Activated T-helper 2 cell treated with anti-CD3 and anti-CD28 coated beads, Interferon-gamma antibody, Interleukin-2, Interleukin-4, amounts not matched to agents 10 μg/mL and 5 μg/mL and 100 μg/mL, durations not matched to agents 14 hours and 24 hours and 36 hours (primary cell): ENCODE measurements around the gene AR. TPM values are rescaled to one million over a fixed set of nuclear protein-coding genes. Genes with fewer than 3 reads are reported as not detected.

Experiments
- DNase-seq: peaks from one replicate; pipeline ENCODE4 v3.0.0; 2021; ENCODE audit warnings: low spot score
- H3K27ac Mint-ChIP-seq: one replicate; pipeline ENCODE4 v1.8.0; 2021; ENCODE audit warnings: mixed read lengths
- H3K27me3 Mint-ChIP-seq: one replicate; pipeline ENCODE4 v1.8.0; 2021; ENCODE audit warnings: low read depth, mixed read lengths
- H3K36me3 Mint-ChIP-seq: one replicate; pipeline ENCODE4 v1.8.0; 2021; ENCODE audit warnings: low read depth, mixed read lengths
- H3K4me1 Mint-ChIP-seq: one replicate; pipeline ENCODE4 v1.8.0; 2021; ENCODE audit warnings: low read depth, mixed read lengths
- H3K4me3 Mint-ChIP-seq: one replicate; pipeline ENCODE4 v1.8.0; 2021; ENCODE audit warnings: low read depth, mild to moderate bottlenecking, moderate library complexity, mixed read lengths
- H3K9me3 Mint-ChIP-seq: one replicate; pipeline ENCODE4 v1.8.0; 2021; ENCODE audit warnings: mixed read lengths
- intact Hi-C: fragments of 100-400 bp; cut with micrococcal nuclease; formaldehyde crosslinking; loops from one replicate; pipeline ENCODE4 v1.15.1; 2023
- total RNA-seq: library from RNA; stranded (reverse); gene quantifications from 2 replicates; pipeline ENCODE4 v1.2.3, GENCODE V29; 2022

Gene AR
- total RNA-seq, 1 donor from 2014 or later = 0.25 TPM

DNA sequence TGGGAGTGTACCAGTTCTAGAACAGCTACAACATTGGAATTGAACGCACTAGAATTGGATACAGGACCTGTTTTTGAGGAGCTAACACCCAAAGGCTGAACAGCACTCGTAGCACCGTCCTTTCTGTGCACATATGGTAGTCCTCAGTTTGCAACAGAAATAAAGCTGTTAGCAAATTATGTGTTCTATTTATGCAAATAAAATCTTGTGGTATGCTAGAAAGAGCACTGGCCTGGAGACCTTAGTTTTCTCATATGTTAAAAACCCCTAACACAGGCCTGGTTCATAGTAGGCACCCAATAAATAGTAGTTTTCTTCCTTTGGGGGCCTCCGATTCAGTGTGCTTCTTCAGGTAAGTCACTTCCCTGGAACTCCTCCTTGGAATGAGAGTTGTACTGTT lies 140.3 kb downstream of the AR start:
- intact Hi-C loops = no loop called here
- no peak overlapping the region for H3K4me3 Mint-ChIP-seq

DNA sequence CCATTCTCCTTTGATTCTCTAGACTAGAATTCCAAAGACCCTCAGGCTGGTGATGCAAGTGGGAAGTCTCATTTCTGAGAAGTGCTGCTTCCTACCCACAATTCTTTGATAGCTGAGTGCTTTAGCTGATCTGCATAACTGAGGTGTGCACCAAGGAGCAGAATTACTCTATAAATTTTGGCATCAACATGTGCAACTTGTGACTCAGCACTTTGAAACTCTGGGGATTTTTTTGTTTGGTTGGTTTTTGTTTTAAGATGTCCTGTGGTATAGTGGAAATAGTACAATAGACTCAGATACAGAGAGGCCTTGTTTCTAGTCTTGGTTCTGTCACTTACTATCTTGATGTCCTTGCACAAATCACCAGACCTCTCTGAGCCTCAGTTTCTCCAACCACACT lies 148.4 kb downstream of the AR start:
- no peaks in the 10 kb centered on the region for H3K9me3 Mint-ChIP-seq

More for the DNA sequence above, 140.3 kb downstream of the AR start:
- Mint-ChIP-seq H3K9me3 (peaks cover 4% of the 10 kb centered on the region), H3K27me3 (no peaks in the 10 kb centered on the region), H3K36me3 (no peaks in the 10 kb centered on the region), H3K27ac (no peak overlapping the region), H3K4me1 (no peaks in the 10 kb centered on the region)
- no peak for DNase-seq

DNA sequence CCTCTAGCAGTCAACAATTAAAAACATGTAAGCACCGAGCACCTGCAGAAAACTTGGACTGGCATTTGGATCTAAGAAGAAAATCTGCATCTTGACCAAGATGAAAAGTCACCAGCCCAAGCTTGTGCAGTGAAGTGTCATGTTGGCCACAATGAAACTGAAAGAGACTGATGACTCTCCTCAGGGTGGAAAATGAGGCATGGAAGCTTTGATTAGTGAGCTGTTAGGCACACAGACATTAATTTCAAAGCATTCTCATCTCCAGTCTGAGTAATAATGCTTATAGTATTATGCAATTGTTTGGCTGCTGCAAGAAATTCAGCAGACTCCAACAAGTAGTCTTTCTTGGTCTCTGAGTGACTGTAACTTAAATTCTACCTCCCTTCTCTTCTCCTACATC lies 150.1 kb downstream of the AR start:
- no peak overlapping the region for H3K27ac Mint-ChIP-seq
- H3K36me3 Mint-ChIP-seq = no peaks in the 10 kb centered on the region
- no peaks in the 10 kb centered on the region for H3K9me3 Mint-ChIP-seq
- H3K27me3 Mint-ChIP-seq = no peaks in the 10 kb centered on the region
- intact Hi-C loops = no loop called here
- no peaks in the 10 kb centered on the region for H3K4me1 Mint-ChIP-seq
- DNase-seq = no peak
- no peak overlapping the region for H3K4me3 Mint-ChIP-seq

More for the DNA sequence above, 148.4 kb downstream of the AR start:
- Mint-ChIP-seq H3K27ac (no peak overlapping the region), H3K4me3 (no peak overlapping the region), H3K27me3 (no peaks in the 10 kb centered on the region), H3K4me1 (no peaks in the 10 kb centered on the region), H3K36me3 (no peaks in the 10 kb centered on the region)
- intact Hi-C loops = no loop called here
- DNase-seq = no peak

DNA sequence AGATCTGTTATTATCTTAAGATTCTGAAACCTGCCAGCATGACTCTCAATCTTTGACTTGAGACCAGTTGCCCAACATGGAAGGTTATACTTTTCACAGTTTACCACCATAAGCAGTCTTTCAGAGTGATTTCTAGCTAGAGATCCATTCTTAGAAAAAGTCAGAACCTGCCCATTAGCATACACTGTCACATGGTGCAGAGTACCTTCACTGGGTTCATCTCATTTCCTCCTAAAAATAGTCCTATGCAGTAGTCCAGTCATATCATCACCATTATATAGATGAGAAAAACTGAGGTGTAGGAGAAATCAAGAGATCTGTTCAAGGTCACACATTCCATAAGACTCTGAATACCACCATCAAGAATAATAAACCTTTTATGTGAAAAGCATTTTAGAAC lies 153.6 kb downstream of the AR start:
- no peak overlapping the region for H3K27ac Mint-ChIP-seq
- no peaks in the 10 kb centered on the region for H3K4me1 Mint-ChIP-seq
- intact Hi-C loops = no loop called here
- no peaks in the 10 kb centered on the region for H3K27me3 Mint-ChIP-seq
- H3K36me3 Mint-ChIP-seq = no peaks in the 10 kb centered on the region
- no peak for DNase-seq
- no peaks in the 10 kb centered on the region for H3K9me3 Mint-ChIP-seq
- no peak overlapping the region for H3K4me3 Mint-ChIP-seq

DNA sequence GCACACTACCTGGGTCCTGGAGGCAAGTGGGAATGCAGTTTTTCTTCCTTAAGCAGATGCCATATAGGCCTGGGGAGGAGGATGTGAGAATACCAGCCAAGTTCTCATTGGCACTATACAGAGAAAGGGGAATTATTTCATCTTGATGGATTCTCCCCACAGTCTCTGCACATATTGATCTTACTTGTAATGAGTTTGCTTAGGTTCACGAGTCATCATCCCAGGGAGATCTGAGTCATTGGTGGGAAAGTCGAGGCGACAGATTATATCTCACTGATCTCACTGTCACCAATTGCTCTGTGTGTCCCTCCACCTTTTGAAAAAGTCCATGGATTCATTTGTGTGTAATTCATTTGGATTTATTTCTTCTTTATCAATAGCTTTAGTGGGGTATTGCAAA lies 156.8 kb downstream of the AR start:
- H3K27me3 Mint-ChIP-seq = no peaks in the 10 kb centered on the region
- no peak overlapping the region for H3K4me3 Mint-ChIP-seq
- intact Hi-C loops = no loop called here
- DNase-seq = no peak
- H3K4me1 Mint-ChIP-seq = no peaks in the 10 kb centered on the region
- no peaks in the 10 kb centered on the region for H3K9me3 Mint-ChIP-seq
- no peak overlapping the region for H3K27ac Mint-ChIP-seq
- no peaks in the 10 kb centered on the region for H3K36me3 Mint-ChIP-seq

DNA sequence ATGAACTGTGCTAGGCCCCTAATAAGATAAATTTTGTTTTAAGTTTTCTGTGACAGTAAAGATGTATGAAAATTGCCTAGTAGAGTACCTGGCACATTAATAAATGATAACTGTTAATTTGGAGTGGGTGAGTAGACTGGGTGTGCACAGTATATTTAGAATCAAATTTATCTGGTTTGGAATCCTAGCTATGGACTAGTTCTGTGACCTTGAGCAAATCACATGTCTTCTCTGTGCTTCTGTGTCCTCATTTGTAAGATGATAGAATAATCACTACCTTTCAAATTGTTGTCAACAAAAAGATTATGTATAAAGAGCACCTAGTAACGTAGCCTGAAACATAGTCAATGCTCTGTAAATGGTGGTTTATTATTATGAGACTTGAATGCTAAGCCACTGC lies 170.2 kb downstream of the AR start:
- no peaks in the 10 kb centered on the region for H3K36me3 Mint-ChIP-seq
- no peak overlapping the region for H3K27ac Mint-ChIP-seq
- no peaks in the 10 kb centered on the region for H3K4me1 Mint-ChIP-seq
- no peak overlapping the region for H3K4me3 Mint-ChIP-seq
- no peaks in the 10 kb centered on the region for H3K9me3 Mint-ChIP-seq
- intact Hi-C loops = no loop called here
- DNase-seq = no peak
- H3K27me3 Mint-ChIP-seq = no peaks in the 10 kb centered on the region

DNA sequence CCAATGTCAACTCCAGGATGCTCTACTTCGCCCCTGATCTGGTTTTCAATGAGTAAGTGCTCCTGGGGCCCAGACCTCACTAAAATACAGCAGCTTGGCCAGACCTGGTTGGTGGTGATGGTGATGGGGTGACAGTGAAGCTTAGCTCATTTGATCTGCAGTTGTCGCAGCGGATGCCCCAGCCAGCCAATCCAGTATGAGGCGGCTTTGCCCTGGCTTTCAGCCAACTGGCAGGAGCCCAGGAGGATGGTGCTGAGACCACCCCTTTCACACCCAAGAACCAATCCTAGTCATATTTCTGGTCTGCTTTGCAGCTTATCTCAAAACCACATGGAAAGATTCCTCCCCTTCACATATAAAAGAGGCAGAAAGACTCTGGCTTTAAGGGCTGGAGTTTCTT lies 173.8 kb downstream of the AR start:
- intact Hi-C loops = no loop called here

DNA sequence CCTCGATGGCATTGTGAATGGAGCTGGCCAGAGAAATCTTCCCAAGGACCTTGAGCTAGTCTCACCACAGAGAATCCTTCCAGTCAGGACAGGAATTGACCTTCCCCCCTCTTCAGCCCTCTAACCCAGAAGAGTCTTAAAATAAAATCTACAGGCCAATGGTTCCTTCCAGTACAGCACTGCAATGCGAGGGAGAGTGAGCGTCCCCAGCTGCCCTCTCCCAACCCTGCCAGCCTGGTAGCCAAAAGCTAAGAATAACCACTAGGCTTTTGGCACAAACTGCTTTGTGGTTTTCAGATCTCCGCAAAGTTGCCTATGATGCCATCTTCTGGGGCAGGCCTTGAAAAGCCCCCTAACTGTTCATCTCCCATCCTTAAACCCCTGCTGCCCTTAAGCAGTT lies 175.1 kb downstream of the AR start:
- Mint-ChIP-seq H3K4me3 (no peak overlapping the region), H3K9me3 (no peaks in the 10 kb centered on the region), H3K27ac (no peak overlapping the region), H3K27me3 (no peaks in the 10 kb centered on the region), H3K4me1 (peaks cover 3% of the 10 kb centered on the region), H3K36me3 (no peaks in the 10 kb centered on the region)
- DNase-seq = no peak
- intact Hi-C loops = no loop called here

More for the DNA sequence above, 173.8 kb downstream of the AR start:
- no peak for DNase-seq
- H3K9me3 Mint-ChIP-seq = no peaks in the 10 kb centered on the region
- no peaks in the 10 kb centered on the region for H3K27me3 Mint-ChIP-seq
- H3K4me1 Mint-ChIP-seq = no peaks in the 10 kb centered on the region
- H3K27ac Mint-ChIP-seq = no peak overlapping the region
- no peaks in the 10 kb centered on the region for H3K36me3 Mint-ChIP-seq
- no peak overlapping the region for H3K4me3 Mint-ChIP-seq

DNA sequence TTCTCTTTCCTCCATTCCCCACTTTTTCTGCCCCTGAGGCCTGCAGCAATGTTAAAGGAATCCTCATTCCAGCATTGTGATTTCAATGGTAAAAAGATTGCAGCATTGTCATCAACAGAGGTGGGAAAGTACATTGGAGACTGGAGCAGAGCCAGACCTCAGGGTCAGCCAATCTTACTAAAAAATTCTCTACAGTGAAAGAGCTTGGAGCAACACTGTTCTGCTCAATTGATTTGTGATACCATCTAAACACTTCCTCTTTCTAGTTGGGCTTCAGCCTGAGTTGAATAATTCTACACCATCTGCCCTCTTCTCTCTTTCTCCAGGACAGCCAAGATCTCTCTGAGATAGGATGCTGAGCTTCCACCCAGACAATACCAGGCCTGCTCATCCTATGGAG lies 176.5 kb downstream of the AR start:
- no peak for DNase-seq
- no peak overlapping the region for H3K27ac Mint-ChIP-seq
- H3K36me3 Mint-ChIP-seq = no peaks in the 10 kb centered on the region
- no peaks in the 10 kb centered on the region for H3K9me3 Mint-ChIP-seq
- H3K4me1 Mint-ChIP-seq = peaks cover 3% of the 10 kb centered on the region
- no peak overlapping the region for H3K4me3 Mint-ChIP-seq
- intact Hi-C loops = no loop called here
- H3K27me3 Mint-ChIP-seq = no peaks in the 10 kb centered on the region

DNA sequence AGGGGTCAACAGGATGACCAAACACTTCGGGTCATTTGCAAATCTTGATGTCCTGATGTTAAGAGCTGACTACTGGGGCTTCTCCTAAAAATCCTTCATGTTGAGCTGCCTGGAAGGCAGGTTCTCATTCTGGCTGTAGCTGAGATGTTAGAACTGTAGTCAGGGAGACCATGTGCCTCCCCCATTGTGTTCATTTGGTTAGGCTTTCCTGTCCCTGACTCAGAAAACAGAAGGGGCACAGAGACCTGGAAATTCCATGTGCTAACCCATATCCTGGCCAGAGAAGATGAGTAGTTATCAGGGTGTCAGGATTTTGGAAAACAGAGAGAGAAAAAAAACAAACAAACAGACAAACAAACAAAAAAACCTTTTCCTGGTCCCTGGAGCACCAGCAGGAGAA lies 177.5 kb downstream of the AR start:
- Mint-ChIP-seq H3K36me3 (no peaks in the 10 kb centered on the region), H3K4me1 (peaks cover 3% of the 10 kb centered on the region), H3K27ac (no peak overlapping the region), H3K4me3 (no peak overlapping the region), H3K9me3 (no peaks in the 10 kb centered on the region), H3K27me3 (no peaks in the 10 kb centered on the region)
- no peak for DNase-seq
- intact Hi-C loops = no loop called here

DNA sequence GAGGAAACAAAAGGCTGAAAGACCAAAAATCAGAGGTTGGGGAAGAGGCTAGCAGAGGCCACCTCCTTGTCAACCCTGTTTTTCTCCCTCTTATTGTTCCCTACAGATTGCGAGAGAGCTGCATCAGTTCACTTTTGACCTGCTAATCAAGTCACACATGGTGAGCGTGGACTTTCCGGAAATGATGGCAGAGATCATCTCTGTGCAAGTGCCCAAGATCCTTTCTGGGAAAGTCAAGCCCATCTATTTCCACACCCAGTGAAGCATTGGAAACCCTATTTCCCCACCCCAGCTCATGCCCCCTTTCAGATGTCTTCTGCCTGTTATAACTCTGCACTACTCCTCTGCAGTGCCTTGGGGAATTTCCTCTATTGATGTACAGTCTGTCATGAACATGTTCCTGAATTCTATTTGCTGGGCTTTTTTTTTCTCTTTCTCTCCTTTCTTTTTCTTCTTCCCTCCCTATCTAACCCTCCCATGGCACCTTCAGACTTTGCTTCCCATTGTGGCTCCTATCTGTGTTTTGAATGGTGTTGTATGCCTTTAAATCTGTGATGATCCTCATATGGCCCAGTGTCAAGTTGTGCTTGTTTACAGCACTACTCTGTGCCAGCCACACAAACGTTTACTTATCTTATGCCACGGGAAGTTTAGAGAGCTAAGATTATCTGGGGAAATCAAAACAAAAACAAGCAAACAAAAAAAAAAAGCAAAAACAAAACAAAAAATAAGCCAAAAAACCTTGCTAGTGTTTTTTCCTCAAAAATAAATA lies 179.9 kb downstream of the AR start:
- DNase-seq = no peak
- H3K4me1 Mint-ChIP-seq = peaks cover 3% of the 10 kb centered on the region
- no peaks in the 10 kb centered on the region for H3K27me3 Mint-ChIP-seq
- intact Hi-C loops = no loop called here
- H3K9me3 Mint-ChIP-seq = no peaks in the 10 kb centered on the region
- no peak overlapping the region for H3K4me3 Mint-ChIP-seq
- no peaks in the 10 kb centered on the region for H3K36me3 Mint-ChIP-seq
- no peak overlapping the region for H3K27ac Mint-ChIP-seq

DNA sequence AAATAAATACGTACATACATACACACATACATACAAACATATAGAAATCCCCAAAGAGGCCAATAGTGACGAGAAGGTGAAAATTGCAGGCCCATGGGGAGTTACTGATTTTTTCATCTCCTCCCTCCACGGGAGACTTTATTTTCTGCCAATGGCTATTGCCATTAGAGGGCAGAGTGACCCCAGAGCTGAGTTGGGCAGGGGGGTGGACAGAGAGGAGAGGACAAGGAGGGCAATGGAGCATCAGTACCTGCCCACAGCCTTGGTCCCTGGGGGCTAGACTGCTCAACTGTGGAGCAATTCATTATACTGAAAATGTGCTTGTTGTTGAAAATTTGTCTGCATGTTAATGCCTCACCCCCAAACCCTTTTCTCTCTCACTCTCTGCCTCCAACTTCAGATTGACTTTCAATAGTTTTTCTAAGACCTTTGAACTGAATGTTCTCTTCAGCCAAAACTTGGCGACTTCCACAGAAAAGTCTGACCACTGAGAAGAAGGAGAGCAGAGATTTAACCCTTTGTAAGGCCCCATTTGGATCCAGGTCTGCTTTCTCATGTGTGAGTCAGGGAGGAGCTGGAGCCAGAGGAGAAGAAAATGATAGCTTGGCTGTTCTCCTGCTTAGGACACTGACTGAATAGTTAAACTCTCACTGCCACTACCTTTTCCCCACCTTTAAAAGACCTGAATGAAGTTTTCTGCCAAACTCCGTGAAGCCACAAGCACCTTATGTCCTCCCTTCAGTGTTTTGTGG lies 180.7 kb downstream of the AR start:
- Mint-ChIP-seq H3K36me3 (no peaks in the 10 kb centered on the region), H3K4me1 (peaks cover 3% of the 10 kb centered on the region), H3K9me3 (no peaks in the 10 kb centered on the region), H3K27ac (no peak overlapping the region), H3K4me3 (no peak overlapping the region), H3K27me3 (no peaks in the 10 kb centered on the region)
- no peak for DNase-seq
- intact Hi-C loops = no loop called here

DNA sequence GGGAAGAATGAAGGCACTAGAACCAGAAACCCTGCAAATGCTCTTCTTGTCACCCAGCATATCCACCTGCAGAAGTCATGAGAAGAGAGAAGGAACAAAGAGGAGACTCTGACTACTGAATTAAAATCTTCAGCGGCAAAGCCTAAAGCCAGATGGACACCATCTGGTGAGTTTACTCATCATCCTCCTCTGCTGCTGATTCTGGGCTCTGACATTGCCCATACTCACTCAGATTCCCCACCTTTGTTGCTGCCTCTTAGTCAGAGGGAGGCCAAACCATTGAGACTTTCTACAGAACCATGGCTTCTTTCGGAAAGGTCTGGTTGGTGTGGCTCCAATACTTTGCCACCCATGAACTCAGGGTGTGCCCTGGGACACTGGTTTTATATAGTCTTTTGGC lies 181.7 kb downstream of the AR start:
- Mint-ChIP-seq H3K27me3 (no peaks in the 10 kb centered on the region), H3K27ac (no peak overlapping the region), H3K4me1 (peaks cover 3% of the 10 kb centered on the region), H3K9me3 (no peaks in the 10 kb centered on the region), H3K4me3 (no peak overlapping the region), H3K36me3 (no peaks in the 10 kb centered on the region)
- intact Hi-C loops = no loop called here
- no peak for DNase-seq
